ENCODE measurements around the gene CDIPT. TPM values are rescaled to one million over a fixed set of nuclear protein-coding genes. Genes with fewer than 3 reads are reported as not detected.

The CDIPT gene
- total and polyA plus RNA-seq, 2 of the 13 experiments (the other 11 are each of a cell fraction or from before 2014, with no cell fraction given): 54.9 to 97.5 TPM

GRCh38 chr16:29862383-29862883, 593 bp downstream of the CDIPT start (continued):
- TF ChIP-seq ZBTB40 (IDR thresholded peaks at IDR 0.05) (no peak), ZBTB40 (CRISPR knock-in tag; IDR thresholded peaks at IDR 0.05) (peak; percentile 47; the same call in 1 of the 2 replicates), ZNF530 (CRISPR knock-in tag; IDR thresholded peaks at IDR 0.05; ENCODE audit: low read depth) (0 out of 2 replicates have a peak, but pooled peaks have one; percentile 68), MIER2 (CRISPR knock-in tag; IDR thresholded peaks at IDR 0.05) (0 out of 2 replicates have a peak, but pooled peaks have one; percentile 32), HMGXB3 (CRISPR knock-in tag; IDR thresholded peaks at IDR 0.05; ENCODE audit: borderline replicate concordance) (0 out of 2 replicates have a peak, but pooled peaks have one; percentile 30), ZNF883 (CRISPR knock-in tag; IDR thresholded peaks at IDR 0.05; ENCODE audit: not compliant biosample characterization) (no peak), DMAP1 (CRISPR knock-in tag; IDR thresholded peaks at IDR 0.05) (0 out of 2 replicates have a peak, but pooled peaks have one; percentile 12), PHF20 (CRISPR knock-in tag; IDR thresholded peaks at IDR 0.05) (peak; percentile 44; the same call in 1 of the 2 replicates), MLXIP (CRISPR knock-in tag; IDR thresholded peaks at IDR 0.05; ENCODE audit: borderline replicate concordance) (no peak), ZNF205 (CRISPR knock-in tag; IDR thresholded peaks at IDR 0.05) (0 out of 2 replicates have a peak, but pooled peaks have one; percentile 5)
- TF ChIP-seq, protein P1, sequence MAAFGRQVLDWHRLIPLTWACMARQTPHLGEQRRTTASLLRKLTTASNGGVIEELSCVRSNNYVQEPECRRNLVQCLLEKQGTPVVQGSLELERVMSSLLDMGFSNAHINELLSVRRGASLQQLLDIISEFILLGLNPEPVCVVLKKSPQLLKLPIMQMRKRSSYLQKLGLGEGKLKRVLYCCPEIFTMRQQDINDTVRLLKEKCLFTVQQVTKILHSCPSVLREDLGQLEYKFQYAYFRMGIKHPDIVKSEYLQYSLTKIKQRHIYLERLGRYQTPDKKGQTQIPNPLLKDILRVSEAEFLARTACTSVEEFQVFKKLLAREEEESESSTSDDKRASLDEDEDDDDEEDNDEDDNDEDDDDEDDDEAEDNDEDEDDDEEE (CRISPR knock-in tag; IDR thresholded peaks at IDR 0.05): 0 out of 2 replicates have a peak, but pooled peaks have one; percentile 7
